ENCODE measurements around the gene TRMT61A.

Gene TRMT61A

DNA sequence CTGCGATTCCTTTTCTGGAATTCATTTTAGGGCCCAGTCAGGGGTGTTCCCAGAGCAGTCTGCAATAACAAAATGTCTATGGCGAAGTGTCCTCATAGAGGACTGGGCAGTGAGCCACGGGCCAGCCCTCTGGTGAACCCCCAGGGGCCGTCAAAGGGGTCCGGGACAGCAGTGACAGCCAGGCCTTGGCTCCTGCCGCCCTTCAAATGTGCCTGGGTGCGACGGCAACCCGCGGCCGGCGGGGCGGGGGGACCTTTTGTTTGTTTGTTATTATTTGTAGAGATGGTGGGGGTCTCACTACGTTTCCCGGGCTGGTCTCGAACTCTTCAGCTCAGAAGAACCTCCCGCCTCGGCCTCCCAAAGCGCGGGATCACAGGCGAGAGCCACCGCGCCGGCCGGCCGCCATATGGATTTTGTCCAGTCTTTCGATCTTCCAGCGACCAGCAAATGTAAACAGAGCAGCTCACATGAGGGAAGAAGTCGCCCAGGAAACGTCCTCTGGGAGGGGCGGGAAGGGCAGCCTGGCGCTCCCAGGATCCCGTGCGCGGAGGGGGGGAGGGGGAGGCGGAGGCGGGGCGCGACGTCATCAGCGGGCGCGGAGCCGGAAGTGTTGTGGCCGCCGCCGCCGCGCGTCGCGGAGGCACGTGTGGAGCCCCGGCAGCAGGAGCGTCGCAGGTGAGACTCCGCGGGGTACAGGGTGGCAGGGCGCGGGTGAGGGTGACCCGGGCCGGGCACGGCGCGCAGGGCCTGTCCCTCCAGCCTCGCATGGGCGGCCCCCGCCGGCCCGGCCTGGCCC lies at the start of gene TRMT61A:
TRMT61A (plus strand) TSS at position 610 of the 796 bp plus-strand sequence. CDS start 783 bp downstream, outside the sequence.
- peak; percentile 48 for DNase-seq (ENCODE audit: low read depth)

DNA sequence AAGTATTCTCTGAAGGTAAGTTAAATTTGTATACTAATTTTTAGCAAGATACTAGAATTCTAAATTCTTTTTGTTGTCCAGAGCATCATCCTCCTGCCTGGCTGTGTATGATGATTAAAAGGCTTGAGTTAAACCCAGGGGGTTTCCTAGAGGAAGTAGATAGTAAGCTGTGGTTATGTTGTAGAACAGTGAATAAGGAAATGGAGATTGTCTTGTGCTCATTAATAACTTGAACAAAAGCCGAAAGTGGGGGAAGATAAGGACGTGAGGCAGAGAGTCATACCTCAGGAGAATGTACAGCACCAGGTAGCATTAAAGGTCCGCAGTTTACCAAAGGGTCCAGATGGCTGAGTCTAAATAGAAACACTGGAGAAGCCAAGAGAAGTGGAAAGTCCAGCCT lies 48.4 kb upstream of the TRMT61A start:
- DNase-seq (ENCODE audit: low read depth) = no peak

DNA sequence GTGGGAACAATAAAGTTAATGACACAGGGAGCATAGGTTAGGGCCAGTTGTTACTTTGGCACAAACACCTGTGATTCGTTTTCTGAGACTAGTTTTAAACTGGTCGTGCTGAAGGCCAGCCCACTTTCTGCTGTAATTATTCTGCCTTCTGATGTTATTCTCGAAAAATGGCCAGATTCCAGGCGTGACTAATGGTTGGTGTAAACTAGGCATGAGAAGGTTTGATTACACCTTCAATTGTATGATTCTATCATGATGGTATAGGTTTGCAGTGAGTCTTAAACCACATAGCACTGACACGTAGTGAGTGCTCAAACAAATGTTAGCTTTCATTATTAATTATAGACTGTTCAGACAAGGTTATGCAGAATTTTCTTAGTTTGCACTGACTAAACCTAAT lies 45.4 kb upstream of the TRMT61A start:
- DNase-seq (ENCODE audit: low read depth) = peak; percentile 85

DNA sequence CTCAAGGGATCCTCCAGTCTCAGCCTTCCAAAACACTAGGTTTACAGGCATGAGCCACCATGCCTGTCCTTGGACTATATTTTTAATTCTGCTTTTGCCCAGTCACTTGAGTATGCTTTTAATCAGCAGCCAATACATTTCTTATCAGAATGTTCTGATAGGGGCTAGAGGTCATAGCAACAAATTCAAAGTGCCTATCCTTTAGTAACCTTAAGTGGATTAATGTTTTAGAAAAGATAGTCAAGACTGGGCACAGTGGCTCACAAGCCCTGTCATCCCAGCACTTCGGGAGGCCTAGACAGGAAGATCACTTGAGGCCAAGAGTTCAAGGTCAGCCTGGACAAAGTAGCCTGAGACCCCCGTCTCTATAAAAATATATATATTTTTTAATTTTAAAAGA lies 43.5 kb upstream of the TRMT61A start:
- no peak for DNase-seq (ENCODE audit: low read depth)

DNA sequence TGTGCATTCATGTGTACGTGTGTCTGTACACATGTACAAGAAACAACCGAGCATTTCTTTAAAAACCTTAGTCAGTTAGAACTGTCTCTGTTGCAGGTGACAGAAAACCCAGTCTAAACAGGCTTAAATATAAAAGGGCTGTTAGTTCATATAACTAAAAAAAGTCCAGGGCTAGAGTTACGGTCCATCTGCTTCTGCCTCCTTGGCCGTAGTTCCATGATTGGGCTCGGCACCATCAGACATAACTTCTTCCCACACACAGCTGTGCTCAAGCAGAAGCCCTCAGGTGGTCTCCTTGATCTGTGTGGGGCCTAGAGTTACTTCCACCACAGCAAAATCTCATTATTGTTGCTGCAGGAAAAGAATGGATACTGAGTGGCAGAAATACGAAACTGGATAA lies 40.9 kb upstream of the TRMT61A start:
- DNase-seq (ENCODE audit: low read depth) = no peak

DNA sequence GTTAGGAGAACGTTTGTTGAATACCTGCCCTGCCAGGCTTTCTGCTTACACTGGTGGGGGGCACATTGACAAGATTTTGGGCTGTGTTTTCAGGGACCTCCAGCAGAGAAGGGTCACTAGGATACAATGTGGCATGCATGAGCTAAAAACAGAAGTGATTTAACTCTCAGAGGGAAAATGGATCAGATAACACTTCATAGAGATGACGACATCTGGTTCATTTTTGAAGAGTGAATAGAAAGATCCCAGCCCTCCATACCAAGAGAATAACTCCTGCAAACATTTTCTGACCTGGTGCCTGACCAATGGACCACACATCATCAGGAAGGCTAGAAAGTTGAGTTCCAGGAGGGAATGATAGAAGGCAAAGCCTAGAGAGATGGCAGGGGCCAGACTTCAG lies 40.0 kb upstream of the TRMT61A start:
- DNase-seq (ENCODE audit: low read depth) = no peak

DNA sequence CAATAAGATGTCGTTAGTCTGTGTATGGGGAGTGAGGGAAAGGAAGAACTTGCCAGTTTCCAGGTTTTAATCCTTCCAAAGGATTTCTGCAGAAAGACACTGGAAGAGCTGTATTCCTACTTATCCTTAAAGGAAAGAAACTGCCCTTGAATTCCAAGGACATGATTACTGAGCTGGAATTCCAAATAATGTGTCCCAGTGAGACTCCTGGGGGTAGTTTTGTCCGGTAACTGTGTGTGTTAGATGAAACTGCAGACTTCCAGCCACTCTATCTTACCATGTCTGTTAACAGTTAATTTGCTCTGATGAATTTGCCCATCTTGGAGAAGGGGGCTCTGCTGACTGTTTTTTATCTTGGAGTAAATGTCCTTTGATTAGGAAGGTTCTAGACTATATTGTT lies 39.4 kb upstream of the TRMT61A start:
- DNase-seq (ENCODE audit: low read depth) = no peak

DNA sequence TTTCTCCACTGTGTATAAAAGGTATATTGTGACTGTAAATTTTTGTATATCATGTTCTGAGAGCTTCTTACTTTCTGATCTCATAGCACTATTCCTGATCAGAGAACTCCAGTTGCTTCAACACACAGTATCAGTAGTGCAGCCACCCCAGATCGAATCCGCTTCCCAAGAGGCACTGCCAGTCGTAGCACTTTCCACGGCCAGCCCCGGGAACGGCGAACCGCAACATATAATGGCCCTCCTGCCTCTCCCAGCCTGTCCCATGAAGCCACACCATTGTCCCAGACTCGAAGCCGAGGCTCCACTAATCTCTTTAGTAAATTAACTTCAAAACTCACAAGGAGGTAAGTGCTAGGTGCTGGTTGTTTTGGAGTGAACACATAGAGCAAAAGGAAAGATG lies 37.3 kb upstream of the TRMT61A start:
- no peak for DNase-seq (ENCODE audit: low read depth)

DNA sequence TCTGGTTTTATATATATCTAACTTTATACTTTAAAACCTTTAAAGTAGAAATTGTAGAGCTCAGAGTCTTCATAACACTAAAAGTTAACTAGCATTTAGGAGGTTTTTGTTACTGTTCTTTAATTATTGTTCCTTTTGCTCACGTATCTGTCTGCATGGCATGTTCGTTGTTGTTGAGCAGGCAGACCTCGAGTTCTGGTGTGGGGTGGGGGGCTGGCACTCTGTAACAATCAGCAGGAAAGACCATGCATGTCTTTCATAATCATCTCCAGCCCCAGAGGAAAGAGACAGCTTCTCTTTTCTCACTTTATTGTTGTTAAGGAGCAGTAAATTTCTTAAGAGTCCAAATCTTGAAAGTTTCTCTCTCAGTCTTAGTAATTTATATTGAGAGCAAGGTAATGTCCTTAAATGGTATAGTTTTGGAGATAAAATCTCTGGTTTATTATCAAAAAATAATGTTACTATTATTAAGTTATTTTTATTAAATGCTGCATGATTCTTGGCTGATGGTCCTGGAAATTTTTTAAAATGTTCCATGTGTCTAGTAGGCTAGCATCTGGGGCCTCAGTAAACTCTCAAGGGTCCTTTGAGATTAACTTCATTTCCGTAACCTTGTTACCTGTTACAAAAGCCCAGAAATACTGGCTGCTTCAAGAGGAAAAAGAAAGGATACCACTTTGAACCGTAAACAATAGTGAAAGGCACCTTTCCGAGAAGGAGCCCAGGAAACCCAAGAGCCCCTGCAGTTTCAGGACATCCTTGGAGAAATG lies 36.7 kb upstream of the TRMT61A start:
- no peak for DNase-seq (ENCODE audit: low read depth)

DNA sequence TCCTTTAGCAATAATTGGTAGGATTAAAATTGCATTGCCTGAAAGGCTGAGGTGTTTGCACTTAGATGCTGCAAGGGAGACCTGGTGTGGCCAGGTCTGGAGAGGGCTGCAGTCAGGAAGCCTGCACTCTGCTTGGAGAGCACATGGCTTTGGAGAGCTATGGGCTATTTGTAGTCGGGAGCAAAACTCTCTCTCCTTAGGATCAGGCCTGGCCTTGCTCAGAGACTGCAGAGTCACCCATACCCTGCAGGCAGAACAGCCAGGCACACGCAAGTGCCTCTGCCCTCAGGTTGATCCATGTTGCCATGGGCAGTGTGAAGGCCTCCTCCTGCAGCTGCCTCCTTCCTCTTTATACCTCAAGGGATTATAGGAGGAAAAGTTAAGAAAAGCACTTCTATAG lies 33.1 kb upstream of the TRMT61A start:
- no peak for DNase-seq (ENCODE audit: low read depth)

DNA sequence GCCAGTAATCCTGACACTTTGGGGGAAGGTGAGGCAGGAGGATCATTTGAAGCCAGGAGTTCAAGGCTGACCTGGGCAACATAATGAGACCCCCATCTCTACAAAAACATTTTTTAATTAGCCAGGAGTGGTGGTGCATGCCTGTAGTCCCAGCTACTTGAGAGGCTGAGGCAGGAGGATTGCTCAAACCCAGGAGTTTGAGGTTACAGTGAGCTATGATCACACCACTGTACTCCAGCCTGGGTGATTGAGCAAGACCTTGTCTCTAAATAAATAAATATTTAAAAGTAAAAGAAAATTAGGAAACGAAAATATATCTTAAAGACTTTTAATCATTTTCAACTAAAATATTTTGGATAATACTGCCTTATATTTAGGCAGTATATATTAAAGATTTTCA lies 32.2 kb upstream of the TRMT61A start:
- DNase-seq (ENCODE audit: low read depth) = no peak

DNA sequence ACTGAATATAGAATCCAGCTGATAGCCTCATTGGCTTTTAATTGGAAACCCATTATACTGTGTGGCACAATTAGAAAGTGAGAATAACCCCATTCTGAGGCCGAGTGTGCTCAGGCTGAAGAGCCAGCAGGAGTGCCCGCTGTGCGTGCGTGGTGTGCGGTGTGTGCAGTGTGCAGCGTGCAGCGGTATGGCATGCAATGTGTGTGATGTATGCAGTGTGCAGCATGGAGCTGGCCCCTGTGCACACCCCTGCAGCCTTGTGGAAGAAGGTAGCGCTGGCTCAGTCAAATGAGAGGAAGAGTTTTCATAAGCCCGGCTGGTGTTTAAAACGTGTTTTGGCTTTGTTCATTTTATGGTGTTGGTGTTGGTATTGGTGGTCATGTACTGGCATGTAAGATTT lies 29.3 kb upstream of the TRMT61A start:
- no peak for DNase-seq (ENCODE audit: low read depth)

DNA sequence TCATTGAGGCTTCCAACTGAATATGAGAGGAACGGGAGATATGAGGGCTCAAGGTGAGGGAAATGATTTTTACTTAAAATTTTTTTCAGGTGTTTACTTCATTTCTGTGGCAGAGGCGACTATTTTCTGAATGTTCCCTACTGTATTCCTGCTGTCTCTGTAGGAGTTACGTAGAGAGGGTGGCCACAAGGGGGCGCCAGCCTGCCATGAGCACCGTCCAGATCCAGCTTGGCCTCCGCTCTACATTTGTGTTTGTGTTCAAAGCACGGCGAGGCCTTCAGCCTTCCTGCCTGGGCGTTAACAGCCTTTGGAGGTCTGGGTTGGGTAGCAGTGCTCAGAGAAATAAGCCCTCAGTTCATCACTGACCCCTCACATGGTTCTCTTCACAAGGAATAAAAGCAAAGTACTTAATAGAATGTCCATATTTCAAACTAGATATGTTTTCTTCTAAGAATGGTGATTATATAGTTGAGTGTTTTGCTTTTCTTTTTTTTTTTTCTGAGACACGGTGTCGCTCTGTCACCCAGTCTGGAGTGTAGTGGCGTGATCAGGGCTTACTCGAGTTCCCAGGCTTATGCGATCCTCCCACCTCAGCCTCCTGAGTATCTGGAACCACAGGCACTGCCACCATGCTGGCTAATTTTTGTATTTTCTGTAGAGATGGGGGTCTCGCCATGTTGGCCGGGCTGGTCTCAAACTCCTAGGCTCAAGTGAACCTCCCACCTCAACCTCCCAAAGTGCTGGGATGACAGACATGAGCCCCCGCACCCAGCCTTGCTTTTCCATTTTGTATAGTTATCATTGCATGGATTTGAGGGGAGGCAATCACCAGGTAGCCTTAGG lies 28.6 kb upstream of the TRMT61A start:
- no peak for DNase-seq (ENCODE audit: low read depth)

DNA sequence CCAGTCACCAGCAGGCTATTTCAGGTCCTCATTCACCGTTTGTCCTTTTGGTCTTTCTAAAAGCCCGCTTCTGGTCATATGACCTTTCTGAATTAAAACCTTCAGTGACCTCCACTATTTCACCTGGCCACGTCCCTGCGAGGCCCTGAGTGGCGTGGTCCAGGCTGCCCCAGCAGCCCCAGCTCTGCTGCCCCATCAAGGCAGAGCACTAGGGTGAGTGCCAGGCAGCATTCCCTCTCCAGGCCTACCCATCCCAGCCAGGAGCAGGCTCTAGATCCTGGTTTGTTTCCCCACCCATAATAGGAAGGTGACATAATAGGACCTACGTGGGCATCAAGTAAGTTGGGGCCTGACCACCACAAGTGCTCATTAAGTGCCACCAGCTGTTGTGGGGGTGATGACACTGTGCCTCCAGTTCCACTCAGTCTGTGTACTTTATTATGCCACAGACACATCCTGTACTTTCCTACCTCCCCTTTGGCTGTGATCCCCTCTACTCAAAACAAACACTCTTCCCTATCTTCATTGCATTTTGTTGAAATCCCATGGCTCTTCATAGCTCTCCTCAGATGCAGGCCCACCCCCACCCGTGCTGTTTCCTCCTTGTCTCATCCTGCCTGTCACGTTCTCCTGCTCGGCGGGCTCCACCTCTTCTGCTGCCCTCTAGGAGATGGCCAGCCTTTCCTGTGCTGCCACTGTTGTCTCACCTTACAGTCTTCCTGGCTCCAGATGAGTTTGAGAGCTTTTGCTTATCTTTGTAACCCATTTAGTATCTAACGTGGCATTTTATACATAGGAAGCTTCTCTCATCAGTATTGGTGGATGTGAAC lies 27.7 kb upstream of the TRMT61A start:
- no peak for DNase-seq (ENCODE audit: low read depth)

DNA sequence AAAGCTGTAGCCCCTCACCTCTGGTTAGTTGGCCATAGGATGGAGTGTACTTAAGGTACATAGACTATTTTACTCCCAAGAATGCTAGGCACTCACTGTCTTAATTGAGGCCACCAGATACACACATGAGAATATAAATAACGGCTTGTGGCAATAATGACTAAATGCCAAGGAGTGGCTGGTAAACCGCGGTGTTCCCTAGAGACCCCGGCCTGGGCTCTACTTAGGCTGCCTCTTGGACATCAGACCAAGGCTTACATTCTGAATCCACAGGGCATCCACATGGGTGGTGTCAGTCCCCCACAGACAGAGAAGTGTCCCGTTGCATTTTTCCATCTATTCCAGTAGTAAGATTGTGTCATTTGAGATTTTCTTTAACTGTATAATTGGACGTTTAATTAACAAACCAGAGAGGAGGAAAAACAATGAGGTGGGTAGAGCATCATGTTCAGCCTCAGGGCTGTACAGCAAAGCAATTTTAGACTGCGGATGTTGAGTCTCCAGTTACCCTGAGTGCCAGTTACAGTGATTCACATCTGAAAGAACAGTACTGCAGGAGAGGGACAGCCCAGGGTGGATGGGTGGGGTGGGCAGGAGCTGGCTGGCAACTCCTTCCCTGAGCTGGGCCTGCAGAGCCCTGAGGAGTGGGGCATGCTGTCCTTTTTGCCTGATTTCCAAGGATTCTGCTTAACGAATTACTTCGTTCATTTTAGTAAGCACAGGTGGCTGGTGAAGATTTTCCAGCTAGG lies 26.9 kb upstream of the TRMT61A start:
- DNase-seq (ENCODE audit: low read depth) = no peak

DNA sequence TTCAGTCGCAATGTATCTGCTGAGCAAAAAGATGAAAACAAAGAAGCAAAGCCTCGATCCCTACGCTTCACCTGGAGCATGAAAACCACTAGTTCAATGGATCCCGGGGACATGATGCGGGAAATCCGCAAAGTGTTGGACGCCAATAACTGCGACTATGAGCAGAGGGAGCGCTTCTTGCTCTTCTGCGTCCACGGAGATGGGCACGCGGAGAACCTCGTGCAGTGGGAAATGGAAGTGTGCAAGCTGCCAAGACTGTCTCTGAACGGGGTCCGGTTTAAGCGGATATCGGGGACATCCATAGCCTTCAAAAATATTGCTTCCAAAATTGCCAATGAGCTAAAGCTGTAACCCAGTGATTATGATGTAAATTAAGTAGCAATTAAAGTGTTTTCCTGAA lies 26.1 kb upstream of the TRMT61A start:
- DNase-seq (ENCODE audit: low read depth) = no peak

DNA sequence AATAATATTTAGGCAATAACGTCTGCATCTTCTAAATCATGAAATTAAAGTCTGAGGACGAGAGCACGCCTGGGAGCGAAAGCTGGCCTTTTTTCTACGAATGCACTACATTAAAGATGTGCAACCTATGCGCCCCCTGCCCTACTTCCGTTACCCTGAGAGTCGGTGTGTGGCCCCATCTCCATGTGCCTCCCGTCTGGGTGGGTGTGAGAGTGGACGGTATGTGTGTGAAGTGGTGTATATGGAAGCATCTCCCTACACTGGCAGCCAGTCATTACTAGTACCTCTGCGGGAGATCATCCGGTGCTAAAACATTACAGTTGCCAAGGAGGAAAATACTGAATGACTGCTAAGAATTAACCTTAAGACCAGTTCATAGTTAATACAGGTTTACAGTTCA lies 25.7 kb upstream of the TRMT61A start:
- DNase-seq (ENCODE audit: low read depth) = no peak

DNA sequence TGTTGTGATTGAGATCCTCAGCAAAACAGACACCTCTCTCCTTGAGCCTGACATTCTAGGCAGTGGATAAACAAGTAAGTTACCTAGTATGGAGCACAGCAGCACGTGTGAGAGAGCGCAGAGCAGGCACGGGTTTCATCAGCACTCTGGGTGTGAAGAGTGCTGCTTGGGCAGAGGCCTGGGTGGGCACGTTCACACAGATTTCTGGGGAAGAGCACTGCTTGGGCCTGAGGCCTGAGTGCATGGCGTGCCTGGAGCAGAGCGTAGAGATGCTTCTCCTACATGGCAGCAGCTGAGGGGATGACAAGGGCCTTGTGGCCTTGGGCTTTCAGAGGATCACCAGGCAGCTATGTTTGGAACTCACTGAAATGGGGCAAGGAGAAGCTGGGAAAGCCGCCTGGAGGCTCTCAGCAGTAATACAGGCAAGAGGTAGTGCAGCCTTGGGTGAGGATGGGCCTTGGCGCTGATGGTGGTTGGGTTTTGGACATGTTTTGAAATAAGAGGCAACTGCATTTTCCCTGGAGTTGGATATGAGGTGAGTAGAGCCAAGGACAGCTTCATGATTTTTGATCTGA lies 23.9 kb upstream of the TRMT61A start:
- no peak for DNase-seq (ENCODE audit: low read depth)

DNA sequence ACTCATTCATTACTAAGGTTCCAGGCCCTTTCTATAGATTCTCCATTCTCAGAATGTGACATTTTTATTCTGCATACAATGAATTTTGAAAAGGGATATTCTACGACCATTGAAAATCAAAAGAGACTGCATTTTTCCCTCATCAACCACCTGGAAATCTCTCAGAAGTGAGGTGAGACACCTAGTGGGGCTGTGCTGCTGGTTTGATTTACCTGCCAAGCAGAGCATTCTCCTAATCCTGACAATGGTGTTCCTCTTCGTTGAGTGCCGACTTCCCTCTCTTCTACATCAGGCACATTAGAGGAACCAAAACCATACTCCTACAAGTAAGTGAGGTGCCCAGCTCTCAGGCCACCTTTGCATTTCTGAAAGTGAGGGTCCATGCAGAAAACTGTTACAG lies 21.2 kb upstream of the TRMT61A start:
- no peak for DNase-seq (ENCODE audit: low read depth)

DNA sequence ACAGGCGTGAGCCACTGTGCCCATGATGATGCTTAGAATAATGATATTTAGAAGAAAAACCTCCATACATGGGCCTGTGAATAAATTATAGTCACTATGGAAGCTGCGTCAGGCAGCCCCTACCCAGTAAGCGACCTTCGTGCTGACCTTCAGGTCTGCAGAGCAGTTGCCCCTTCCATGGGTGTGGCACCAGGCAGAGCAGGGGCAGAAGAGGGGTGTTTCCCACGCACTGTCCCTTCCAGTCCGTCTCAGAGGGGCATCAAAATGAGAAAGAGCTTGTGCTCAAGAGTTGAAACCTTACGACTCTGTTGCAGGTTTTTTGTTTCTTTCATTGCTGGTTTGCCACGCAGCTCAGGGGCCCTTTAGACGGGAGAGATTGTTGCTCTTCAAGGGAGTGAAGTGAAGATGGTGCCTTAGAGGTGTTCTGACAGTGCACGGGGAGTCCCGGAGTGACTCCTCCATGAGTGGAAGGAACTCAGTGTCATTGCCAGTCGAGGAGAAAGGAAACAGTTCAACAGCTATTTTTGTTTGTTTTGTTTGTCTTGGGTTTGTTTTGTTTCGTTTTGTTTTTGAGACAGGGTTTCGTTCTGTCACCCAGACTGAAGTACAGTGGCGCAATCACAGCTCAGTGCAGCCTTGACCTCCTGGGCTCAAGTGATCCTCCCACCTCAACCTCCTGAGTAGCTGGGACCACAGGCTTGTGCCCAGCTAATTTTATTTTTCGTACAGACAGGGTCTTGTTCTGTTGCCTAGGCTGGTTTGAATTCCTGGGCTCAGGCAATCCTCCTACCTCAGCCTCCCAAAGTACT lies 20.3 kb upstream of the TRMT61A start:
- DNase-seq (ENCODE audit: low read depth) = no peak

All from HS-5 (cell line).